Ovary (tissue), 3 donors: ENCODE measurements around the gene STIP1.

ENCODE experiments used
- CTCF ChIP-seq, 3 donors: fragments of 450-650 bp in 2 of 3; fragments of 200-600 bp in 1 of 3; IDR thresholded peaks; one replicate each; pipeline versions ENCODE4 v1.5.1 to v1.8.0; 2016 to 2022; ENCODE audit warnings: antibody characterized with exemption in 3 of 3, mild to moderate bottlenecking in 1 of 3
- EP300 ChIP-seq: sonication (generic); formaldehyde crosslinking; IDR thresholded peaks from one replicate; pipeline ENCODE4 v1.6.1; 2017; ENCODE audit warnings: antibody characterized with exemption
- POLR2A ChIP-seq: fragments of 450-650 bp; IDR thresholded peaks from one replicate; pipeline ENCODE4 v1.6.1; 2017; ENCODE audit warnings: antibody characterized with exemption, mild to moderate bottlenecking, moderate library complexity
- donor health status: DM: no; HTN: no; CAD: no.

GRCh38 chr11:64244107-64244506, 58.1 kb downstream of the STIP1 start:
- TF ChIP-seq CTCF (IDR thresholded peaks at IDR 0.05), result no peak
- no peak for TF ChIP-seq POLR2A
- TF ChIP-seq EP300, result no peak
